OCI-LY7 (cell line): ENCODE measurements around the gene C1orf94. TPM values are rescaled to one million over a fixed set of nuclear protein-coding genes. Genes with fewer than 3 reads are reported as not detected.

Experiments
- BruUV-seq: library from RNA; stranded (reverse); fragments of 400-500 nt; replicated peaks from 2 replicates; lab custom pipeline; 2021; lab: Mats Ljungman, UMichigan
- CTCF ChIA-PET: fragments of 300-600 bp; sonication (Branson Sonifier 250); formaldehyde crosslinking; loops from one replicate; lab custom pipeline; 2022; ENCODE audit warnings: antibody characterized with exemption; ENCODE audit not compliant: unreplicated experiment; lab: Charles Lee
- POLR2A ChIA-PET: fragments of 300-600 bp; sonication (Branson Sonifier 250); formaldehyde crosslinking; loops from one replicate; lab custom pipeline; 2022; ENCODE audit warnings: antibody characterized with exemption; lab: Charles Lee
- DNase-seq: peaks from one replicate; pipeline ENCODE4 v3.0.0-alpha.2; 2015; ENCODE audit warnings: low spot score
- H2AFZ ChIP-seq: fragments of 200-600 bp; sonication (generic), shearing (Covaris generic); 2 replicates; pipeline ENCODE4 v1.6.1; 2014; ENCODE audit warnings: mild to moderate bottlenecking, antibody characterized with exemption, low read length, moderate library complexity
- H3K27ac ChIP-seq: fragments of 200-600 bp; sonication (generic); 2 replicates; pipeline ENCODE4 v1.5.1; 2014; ENCODE audit warnings: mixed run types, low read depth, mild to moderate bottlenecking, moderate library complexity, low read length, inconsistent platforms; ENCODE audit not compliant: poor library complexity, severe bottlenecking
- H3K36me3 ChIP-seq: fragments of 200-600 bp; sonication (generic); 2 replicates; pipeline ENCODE4 v1.6.1; 2014; ENCODE audit warnings: mild to moderate bottlenecking, antibody characterized with exemption, low read length, moderate library complexity, mixed read lengths; ENCODE audit not compliant: insufficient read depth
- H3K4me1 ChIP-seq: fragments of 200-600 bp; sonication (generic); 2 replicates; pipeline ENCODE4 v1.5.1; 2014; ENCODE audit warnings: mild to moderate bottlenecking, low read length; ENCODE audit not compliant: insufficient read depth, poor library complexity, severe bottlenecking
- H3K4me2 ChIP-seq: fragments of 200-600 bp; sonication (generic); 2 replicates; pipeline ENCODE4 v1.6.1; 2014; ENCODE audit warnings: mild to moderate bottlenecking, low read length
- H3K4me3 ChIP-seq: fragments of 200-600 bp; sonication (generic); 2 replicates; pipeline ENCODE4 v1.5.1; 2014; ENCODE audit warnings: mild to moderate bottlenecking, low read depth, low read length; ENCODE audit not compliant: poor library complexity, severe bottlenecking
- H3K79me2 ChIP-seq: fragments of 200-600 bp; sonication (generic); 2 replicates; pipeline ENCODE4 v1.6.1; 2016; ENCODE audit warnings: low read depth, mild to moderate bottlenecking, low read length, moderate library complexity, mixed read lengths; ENCODE audit not compliant: insufficient read depth
- H3K9me2 ChIP-seq: fragments of 200-600 bp; sonication (generic); 2 replicates; pipeline ENCODE4 v1.6.1; 2016; ENCODE audit warnings: mild to moderate bottlenecking, low read length, mixed read lengths; ENCODE audit not compliant: insufficient read depth
- H3K9me3 ChIP-seq: fragments of 200-600 bp; sonication (generic); 2 replicates; pipeline ENCODE4 v1.6.1; 2014; ENCODE audit warnings: mild to moderate bottlenecking, mixed run types, low read length, mixed read lengths
- H4K20me1 ChIP-seq: fragments of 200-600 bp; sonication (generic); 2 replicates; pipeline ENCODE4 v1.6.1; 2014; ENCODE audit warnings: mild to moderate bottlenecking, antibody characterized with exemption, low read length, moderate library complexity, mixed read lengths; ENCODE audit not compliant: insufficient read depth
- EZH2phosphoT487 ChIP-seq: fragments of 200-600 bp; sonication (generic); IDR thresholded peaks from 2 replicates; pipeline ENCODE4 v1.6.1; 2018; ENCODE audit warnings: low read depth, borderline replicate concordance, mild to moderate bottlenecking, mixed run types, antibody characterized with exemption, low read length, moderate library complexity, mixed read lengths
- intact Hi-C: fragments of 100-400 bp; cut with micrococcal nuclease; formaldehyde crosslinking; loops from one replicate; pipeline ENCODE4 v1.10.0; 2022; ENCODE audit not compliant: unreplicated experiment
- total RNA-seq, 2 experiments: library from RNA; depleted of rRNA in 1 of 2; stranded (reverse); fragments of >200 nt in 1 of 2; shearing (Covaris generic) in 1 of 2; gene quantifications; 2 replicates each; pipeline ENCODE4 v1.2.3, GENCODE V29; 2014 to 2022
- TF ChIP-seq, protein P1 (sequence below): fragments of 200-600 bp; sonication (generic); conservative IDR thresholded peaks from 2 replicates; pipeline ENCODE4 v1.5.1; 2014; ENCODE audit warnings: mild to moderate bottlenecking, antibody characterized with exemption, low read length, moderate library complexity, mixed read lengths

The C1orf94 gene
- total RNA-seq, 2 experiments from 2014 or later: not detected

DNA sequence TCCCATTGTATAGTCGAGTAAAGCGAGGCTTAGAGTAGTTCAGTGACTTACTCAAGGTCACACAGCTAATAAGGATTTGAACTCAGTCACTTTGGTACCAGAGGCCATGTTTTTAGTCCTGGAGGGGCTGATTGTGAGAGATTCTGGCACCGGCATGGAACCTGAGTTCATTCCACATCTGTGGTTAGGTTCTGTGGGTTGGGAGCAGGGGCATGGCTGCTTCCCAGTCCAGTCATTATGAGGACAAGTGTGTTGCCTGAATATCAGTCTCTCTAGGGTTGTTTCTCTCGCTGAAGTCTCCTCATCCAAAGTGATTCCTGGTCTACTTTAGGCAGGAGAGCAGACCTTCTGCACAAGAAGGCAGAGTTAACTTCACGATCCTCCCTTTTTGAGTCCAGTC, 90.6 kb downstream of the C1orf94 start:
- Histone ChIP-seq H3K36me3 (no peaks in the 10 kb centered on the region), H3K79me2 (no peaks in the 10 kb centered on the region), H3K9me3 (no peaks in the 10 kb centered on the region), H2AFZ (no peak overlapping the region), H4K20me1 (no peaks in the 10 kb centered on the region), H3K27ac (no peak overlapping the region), H3K4me3 (no peak overlapping the region), H3K4me2 (no peak overlapping the region), H3K4me1 (no peaks in the 10 kb centered on the region), H3K9me2 (no peaks in the 10 kb centered on the region)
- ChIA-PET CTCF (no interaction called here), POLR2A (no interaction called here)
- no TSS peak for BruUV-seq
- no peak for TF ChIP-seq EZH2phosphoT487
- TF ChIP-seq, protein P1, sequence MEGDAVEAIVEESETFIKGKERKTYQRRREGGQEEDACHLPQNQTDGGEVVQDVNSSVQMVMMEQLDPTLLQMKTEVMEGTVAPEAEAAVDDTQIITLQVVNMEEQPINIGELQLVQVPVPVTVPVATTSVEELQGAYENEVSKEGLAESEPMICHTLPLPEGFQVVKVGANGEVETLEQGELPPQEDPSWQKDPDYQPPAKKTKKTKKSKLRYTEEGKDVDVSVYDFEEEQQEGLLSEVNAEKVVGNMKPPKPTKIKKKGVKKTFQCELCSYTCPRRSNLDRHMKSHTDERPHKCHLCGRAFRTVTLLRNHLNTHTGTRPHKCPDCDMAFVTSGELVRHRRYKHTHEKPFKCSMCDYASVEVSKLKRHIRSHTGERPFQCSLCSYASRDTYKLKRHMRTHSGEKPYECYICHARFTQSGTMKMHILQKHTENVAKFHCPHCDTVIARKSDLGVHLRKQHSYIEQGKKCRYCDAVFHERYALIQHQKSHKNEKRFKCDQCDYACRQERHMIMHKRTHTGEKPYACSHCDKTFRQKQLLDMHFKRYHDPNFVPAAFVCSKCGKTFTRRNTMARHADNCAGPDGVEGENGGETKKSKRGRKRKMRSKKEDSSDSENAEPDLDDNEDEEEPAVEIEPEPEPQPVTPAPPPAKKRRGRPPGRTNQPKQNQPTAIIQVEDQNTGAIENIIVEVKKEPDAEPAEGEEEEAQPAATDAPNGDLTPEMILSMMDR: no peak
- DNase-seq: no peak
- intact Hi-C loops: no loop called here

DNA sequence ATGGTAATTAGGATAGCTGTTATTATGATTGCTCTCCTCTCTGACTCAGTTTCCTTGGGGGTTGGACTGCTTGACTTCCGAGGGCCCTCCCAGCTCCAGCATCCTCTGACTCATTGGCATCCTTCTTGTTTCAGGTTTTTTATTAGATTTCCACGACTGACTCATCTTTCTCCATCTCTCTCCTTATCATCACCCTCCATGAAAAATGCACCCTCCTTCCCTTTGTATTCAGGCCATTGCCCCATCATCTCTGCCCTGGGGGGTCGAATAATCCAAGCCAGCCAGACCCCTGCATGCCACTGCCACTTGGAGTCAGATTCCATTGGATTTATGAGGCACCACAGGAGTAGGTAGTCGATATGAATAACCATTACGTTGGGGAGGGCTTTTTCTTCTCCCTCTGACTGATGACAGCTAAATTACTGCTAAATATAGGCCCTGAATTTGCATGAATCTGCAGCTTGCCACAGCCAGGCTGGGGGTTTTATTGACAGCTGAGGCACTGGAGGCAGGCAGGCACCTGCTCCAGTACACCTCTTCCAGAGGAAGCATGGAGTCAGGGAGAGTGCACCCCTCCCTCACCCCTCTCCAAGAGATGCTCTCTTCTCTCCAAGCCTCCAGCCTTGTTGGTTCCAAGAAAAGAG, 91.7 kb downstream of the C1orf94 start:
- H3K4me1 ChIP-seq: no peaks in the 10 kb centered on the region
- no TSS peak for BruUV-seq
- H3K4me3 ChIP-seq: no peak overlapping the region
- no peak overlapping the region for H3K27ac ChIP-seq
- H3K9me2 ChIP-seq: no peaks in the 10 kb centered on the region
- ChIA-PET POLR2A (no interaction called here), CTCF (no interaction called here)
- no peak overlapping the region for H3K4me2 ChIP-seq
- no peaks in the 10 kb centered on the region for H3K79me2 ChIP-seq
- no peak overlapping the region for H2AFZ ChIP-seq
- DNase-seq: no peak
- no peaks in the 10 kb centered on the region for H3K36me3 ChIP-seq
- no peaks in the 10 kb centered on the region for H4K20me1 ChIP-seq
- TF ChIP-seq EZH2phosphoT487: no peak
- TF ChIP-seq, protein P1: no peak
- intact Hi-C loops: no loop called here
- no peaks in the 10 kb centered on the region for H3K9me3 ChIP-seq

Other genes starting within 250 kb of the C1orf94 start
- not detected in 2 replicates for gene CSMD2, start 11.7 kb upstream of the C1orf94 start, total RNA-seq (2014; rRNA removed; shearing (Covaris generic))
- not detected in 2 replicates for gene CSMD2, start 11.7 kb upstream of the C1orf94 start, total RNA-seq (2022)